A673 (cell line): Measurements from ENCODE around the gene MYL3.

ENCODE experiments used
- EZH2 ChIP-seq: fragments of 200-600 bp; sonication (generic); IDR thresholded peaks from 2 replicates; pipeline ENCODE4 v1.6.1; 2017; ENCODE audit warnings: borderline replicate concordance, low read depth, mild to moderate bottlenecking, mixed read lengths, antibody characterized with exemption, low read length; ENCODE audit not compliant: poor library complexity, severe bottlenecking
- TF ChIP-seq, protein P1 (sequence below): fragments of 300-800, 200-600 bp; sonication (generic); conservative IDR thresholded peaks from 2 replicates; pipeline ENCODE4 v1.5.1; 2017; ENCODE audit warnings: low read depth, mild to moderate bottlenecking, antibody characterized with exemption, low read length, moderate library complexity, mixed read lengths

DNA sequence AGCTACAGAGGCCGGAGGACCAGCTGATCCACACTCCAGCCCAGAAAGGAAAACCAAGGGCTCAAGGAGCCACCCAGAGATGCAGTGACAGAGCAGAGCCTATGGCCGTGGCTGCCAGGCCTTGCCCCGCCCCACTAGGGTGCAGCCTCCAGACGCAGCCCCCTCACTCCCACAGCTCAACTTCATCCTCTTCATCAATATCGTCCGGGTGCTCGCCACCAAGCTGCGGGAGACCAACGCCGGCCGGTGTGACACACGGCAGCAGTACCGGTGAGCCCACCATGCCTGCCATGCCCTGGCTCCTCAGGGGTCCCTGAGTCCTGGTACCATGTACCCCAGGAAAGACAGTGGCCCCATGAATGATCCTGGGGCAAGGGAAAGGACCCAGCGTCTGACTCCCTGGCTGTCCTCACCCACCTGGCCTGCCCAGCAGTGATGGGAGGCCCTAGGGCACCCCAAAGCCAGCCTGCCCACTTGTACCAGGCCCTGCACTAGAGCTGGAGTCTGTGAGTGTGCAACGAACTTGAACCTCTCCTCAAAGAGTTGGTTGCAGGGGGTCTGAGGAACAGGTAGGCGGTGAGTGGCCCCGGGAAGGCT is 38.4 kb upstream of the MYL3 start:
- TF ChIP-seq, protein P1, sequence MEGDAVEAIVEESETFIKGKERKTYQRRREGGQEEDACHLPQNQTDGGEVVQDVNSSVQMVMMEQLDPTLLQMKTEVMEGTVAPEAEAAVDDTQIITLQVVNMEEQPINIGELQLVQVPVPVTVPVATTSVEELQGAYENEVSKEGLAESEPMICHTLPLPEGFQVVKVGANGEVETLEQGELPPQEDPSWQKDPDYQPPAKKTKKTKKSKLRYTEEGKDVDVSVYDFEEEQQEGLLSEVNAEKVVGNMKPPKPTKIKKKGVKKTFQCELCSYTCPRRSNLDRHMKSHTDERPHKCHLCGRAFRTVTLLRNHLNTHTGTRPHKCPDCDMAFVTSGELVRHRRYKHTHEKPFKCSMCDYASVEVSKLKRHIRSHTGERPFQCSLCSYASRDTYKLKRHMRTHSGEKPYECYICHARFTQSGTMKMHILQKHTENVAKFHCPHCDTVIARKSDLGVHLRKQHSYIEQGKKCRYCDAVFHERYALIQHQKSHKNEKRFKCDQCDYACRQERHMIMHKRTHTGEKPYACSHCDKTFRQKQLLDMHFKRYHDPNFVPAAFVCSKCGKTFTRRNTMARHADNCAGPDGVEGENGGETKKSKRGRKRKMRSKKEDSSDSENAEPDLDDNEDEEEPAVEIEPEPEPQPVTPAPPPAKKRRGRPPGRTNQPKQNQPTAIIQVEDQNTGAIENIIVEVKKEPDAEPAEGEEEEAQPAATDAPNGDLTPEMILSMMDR: no peak
- no peak for TF ChIP-seq EZH2
